ENCODE measurements around the gene DCLK1. TPM values are rescaled to one million over a fixed set of nuclear protein-coding genes. Genes with fewer than 3 reads are reported as not detected.
A peak's percentile ranks its signal among the peaks of the same experiment; 100 is the strongest.

The DCLK1 gene
- polyA plus RNA-seq, 12 donors, result 75.7 to 114 (median 97.8) TPM; not detected in 1

GRCh38 chr13:35871561-35871960 is 259.6 kb downstream of the DCLK1 start:
- DNase-seq, result no peak

- DNase-seq, result no peak
Measured at GRCh38 chr13:35866801-35867200, 264.4 kb downstream of the DCLK1 start.

- DNase-seq, result no peak
Measured at GRCh38 chr13:35865341-35866240, 265.6 kb downstream of the DCLK1 start.

- no peak for DNase-seq
Measured at GRCh38 chr13:35860661-35861060, 270.5 kb downstream of the DCLK1 start.

- DNase-seq, result no peak
Measured at GRCh38 chr13:35859981-35860380, 271.2 kb downstream of the DCLK1 start.

GRCh38 chr13:35858665-35859064 is 272.5 kb downstream of the DCLK1 start:
- no peak for DNase-seq

- no peak for DNase-seq
Measured at GRCh38 chr13:35857769-35858168, 273.4 kb downstream of the DCLK1 start.

GRCh38 chr13:35856721-35857364 is 274.3 kb downstream of the DCLK1 start:
- no peak for DNase-seq

GRCh38 chr13:35856084-35856483 is 275.1 kb downstream of the DCLK1 start:
- DNase-seq, result no peak

GRCh38 chr13:35855531-35856019 is 275.6 kb downstream of the DCLK1 start:
- DNase-seq, result no peak

- DNase-seq, result no peak
Measured at GRCh38 chr13:35854286-35854685, 276.9 kb downstream of the DCLK1 start.

- no peak for DNase-seq
Measured at GRCh38 chr13:35851881-35852280, 279.3 kb downstream of the DCLK1 start.

GRCh38 chr13:35851356-35851755 is 279.8 kb downstream of the DCLK1 start:
- DNase-seq, result no peak

GRCh38 chr13:35850569-35850968 is 280.6 kb downstream of the DCLK1 start:
- DNase-seq, result no peak

GRCh38 chr13:35849256-35849644 is 281.9 kb downstream of the DCLK1 start:
- DNase-seq, result no peak

- peak; percentile 92 for DNase-seq
Measured at GRCh38 chr13:35848336-35849255, 282.6 kb downstream of the DCLK1 start.

GRCh38 chr13:35843272-35843671 is 287.9 kb downstream of the DCLK1 start:
- DNase-seq, result no peak

- DNase-seq, result no peak
Measured at GRCh38 chr13:35841060-35841521, 290.1 kb downstream of the DCLK1 start.

- no peak for DNase-seq
Measured at GRCh38 chr13:35839806-35840205, 291.4 kb downstream of the DCLK1 start.

- no peak for DNase-seq
Measured at GRCh38 chr13:35838356-35838755, 292.8 kb downstream of the DCLK1 start.

- DNase-seq, result no peak
Measured at GRCh38 chr13:35836446-35836845, 294.7 kb downstream of the DCLK1 start.

GRCh38 chr13:35835989-35836388 is 295.2 kb downstream of the DCLK1 start:
- DNase-seq, result no peak
